ENCODE measurements around the gene POLR2I.
"Not testable (repeated sequence)": the region's sequence is repeated elsewhere in the genome, so short reads cannot be mapped to it uniquely, and the experiment has no call there.

The POLR2I gene

GRCh38 chr19:36079389-36079945, 35.2 kb downstream of the POLR2I start:
- in situ Hi-C loops (cut with HindIII; ENCODE audit: low pct_ligation_motif_present, low pct_unique_long_range_greater_than_20kb, low sequenced_read_pairs), result no loop called here
- no peak for DNase-seq

GRCh38 chr19:36073121-36073876, 41.4 kb downstream of the POLR2I start:
- in situ Hi-C loops (cut with HindIII; ENCODE audit: low pct_ligation_motif_present, low pct_unique_long_range_greater_than_20kb, low sequenced_read_pairs), result no loop called here
- no peak for DNase-seq

- in situ Hi-C loops (cut with HindIII; ENCODE audit: low pct_ligation_motif_present, low pct_unique_long_range_greater_than_20kb, low sequenced_read_pairs), result no loop called here
- DNase-seq, result no peak
These were observed 42.6 kb downstream of the POLR2I start for GRCh38 chr19:36072081-36072480.

GRCh38 chr19:36068810-36069499, 45.7 kb downstream of the POLR2I start:
- in situ Hi-C loops (cut with HindIII; ENCODE audit: low pct_ligation_motif_present, low pct_unique_long_range_greater_than_20kb, low sequenced_read_pairs); DNase-seq: not testable (repeated sequence)

GRCh38 chr19:36067681-36068080, 47.0 kb downstream of the POLR2I start:
- no peak for DNase-seq
- in situ Hi-C loops (cut with HindIII; ENCODE audit: low pct_ligation_motif_present, low pct_unique_long_range_greater_than_20kb, low sequenced_read_pairs), result no loop called here

- no peak for DNase-seq
- in situ Hi-C loops (cut with HindIII; ENCODE audit: low pct_ligation_motif_present, low pct_unique_long_range_greater_than_20kb, low sequenced_read_pairs), result no loop called here
These were observed 49.8 kb downstream of the POLR2I start for GRCh38 chr19:36064826-36065225.

All from ACHN (cell line).